GM21619 (cell line): ENCODE data around the gene SDK1.

ENCODE experiments used
- ATAC-seq: cut with Tn5 transposase; IDR thresholded peaks from one replicate; pipeline ENCODE4 v1.9.1; 2021; ENCODE audit not compliant: unreplicated experiment

The SDK1 gene

DNA sequence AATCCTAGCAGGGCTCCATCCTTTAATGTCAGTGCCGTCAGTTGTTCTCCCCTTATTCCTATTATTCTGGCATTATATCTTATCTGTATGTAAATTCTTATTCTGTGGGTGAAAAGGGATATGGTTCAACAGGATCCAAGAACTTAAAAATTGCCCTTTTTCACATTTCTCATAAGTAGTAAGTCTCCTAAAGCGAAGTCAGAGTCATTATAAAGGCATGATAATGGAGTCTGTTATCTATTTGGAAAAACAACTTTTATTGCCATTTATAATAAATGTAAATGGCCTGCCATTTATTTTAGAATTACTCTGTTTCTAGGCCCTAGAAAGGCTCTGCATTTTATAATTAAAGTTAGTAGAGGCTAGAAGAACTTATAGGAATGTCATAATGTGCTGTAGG lies 31.3 kb downstream of the SDK1 start:
- ATAC-seq: no peak

DNA sequence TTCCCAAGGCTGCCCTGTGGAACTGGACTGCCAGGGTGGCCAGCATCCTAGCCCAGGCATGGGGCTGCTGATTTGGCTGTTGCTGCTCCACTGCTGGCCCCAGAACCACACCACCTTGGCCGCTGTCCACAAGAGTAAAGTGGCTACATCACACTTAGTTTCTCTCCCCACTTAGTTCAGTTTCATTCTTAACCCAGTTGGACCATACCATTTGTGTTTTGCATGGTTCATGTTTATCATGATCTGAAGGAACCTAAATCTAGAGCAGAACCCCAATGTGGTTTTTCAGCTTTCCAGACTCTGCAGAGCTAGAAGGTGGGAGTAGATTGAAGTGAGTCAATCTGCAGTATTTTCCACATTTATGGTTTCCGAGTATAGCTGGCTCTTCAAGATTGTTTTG lies 32.8 kb downstream of the SDK1 start:
- no peak for ATAC-seq

DNA sequence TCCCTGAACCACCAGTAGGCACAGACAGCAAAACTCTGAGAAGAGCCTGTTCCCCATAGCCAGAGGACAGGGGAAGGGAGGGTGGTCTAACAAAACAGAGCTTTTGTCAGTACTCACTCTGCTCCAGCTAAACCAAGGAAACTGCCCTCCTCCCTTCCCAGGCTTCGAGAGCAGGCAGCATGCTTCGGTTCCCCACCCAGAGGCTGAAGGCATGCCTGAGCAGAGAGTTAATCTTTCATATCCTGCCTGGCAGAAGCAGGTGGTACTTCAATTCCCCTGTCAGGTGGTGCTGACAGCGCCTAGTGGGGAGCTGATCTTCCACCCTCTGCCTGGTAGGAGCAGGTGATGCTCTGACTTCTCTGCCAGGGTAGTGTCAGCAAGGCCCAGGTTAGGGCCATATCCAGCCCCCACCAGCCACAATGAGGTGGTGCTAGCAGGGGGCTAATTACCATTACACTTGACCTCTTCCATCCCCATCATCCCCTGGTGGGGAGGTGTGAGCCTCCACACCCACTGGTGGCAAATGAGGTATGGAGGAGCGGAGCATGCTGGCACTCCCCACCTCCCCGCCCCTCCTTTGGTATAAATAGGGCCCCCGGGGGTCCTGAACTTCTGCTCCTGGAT lies 35.1 kb downstream of the SDK1 start:
- no peak for ATAC-seq

DNA sequence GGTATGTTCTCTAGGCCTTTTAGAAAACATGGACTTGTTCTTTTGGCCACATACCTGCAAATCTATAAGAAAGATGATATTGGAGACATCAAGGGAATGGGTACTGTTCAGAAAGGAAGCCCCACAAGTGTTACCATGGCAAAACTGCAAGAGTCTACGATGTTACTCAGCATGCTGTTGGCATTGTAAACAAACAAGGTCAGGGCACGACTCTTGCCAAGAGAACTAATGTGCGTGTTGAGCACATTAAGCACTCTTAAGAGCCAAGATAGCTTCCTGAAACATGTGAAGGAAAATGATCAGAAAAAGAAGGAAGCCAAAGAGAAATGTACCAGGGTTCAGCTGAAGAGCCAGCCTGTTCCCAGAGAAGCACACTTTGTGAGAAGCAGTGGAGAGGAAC lies 37.1 kb downstream of the SDK1 start:
- ATAC-seq: no peak

DNA sequence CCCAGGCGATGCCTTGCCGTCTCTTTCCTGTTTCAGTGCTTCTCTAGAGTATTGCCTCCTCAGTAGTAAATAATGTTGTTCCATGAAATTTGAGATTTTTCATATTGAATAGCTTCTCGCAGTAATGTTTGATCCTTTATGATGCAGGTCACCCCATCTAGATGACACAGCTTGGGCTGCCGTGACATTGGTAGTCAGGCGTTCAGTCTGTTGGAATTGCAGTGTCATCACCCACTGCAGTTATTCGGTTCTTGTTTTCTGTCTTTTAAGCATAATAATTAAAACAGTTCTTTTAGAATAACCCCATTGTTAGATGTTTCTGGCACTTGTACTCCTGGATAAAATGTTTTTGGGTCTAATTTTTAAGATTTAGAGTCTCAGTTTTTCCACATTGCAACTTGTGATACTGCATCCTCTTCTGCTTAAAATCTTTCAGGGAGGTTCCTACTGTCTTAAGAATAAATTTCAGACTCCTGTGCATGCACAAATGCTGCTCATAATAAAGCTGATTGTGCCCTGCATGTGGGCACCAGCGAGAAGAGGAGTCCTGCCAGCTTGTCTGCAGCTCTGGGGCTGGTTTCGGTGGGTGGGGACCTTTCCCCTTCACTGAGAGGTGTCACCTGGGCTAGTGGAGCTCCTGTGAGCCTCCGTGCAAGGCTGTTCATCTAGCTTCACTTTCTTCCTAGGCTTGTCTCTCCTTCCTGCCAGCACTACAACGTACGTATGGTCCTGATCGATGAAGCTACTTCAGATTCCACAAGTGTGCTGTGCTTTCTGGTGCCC lies 44.8 kb downstream of the SDK1 start:
- ATAC-seq: no peak

DNA sequence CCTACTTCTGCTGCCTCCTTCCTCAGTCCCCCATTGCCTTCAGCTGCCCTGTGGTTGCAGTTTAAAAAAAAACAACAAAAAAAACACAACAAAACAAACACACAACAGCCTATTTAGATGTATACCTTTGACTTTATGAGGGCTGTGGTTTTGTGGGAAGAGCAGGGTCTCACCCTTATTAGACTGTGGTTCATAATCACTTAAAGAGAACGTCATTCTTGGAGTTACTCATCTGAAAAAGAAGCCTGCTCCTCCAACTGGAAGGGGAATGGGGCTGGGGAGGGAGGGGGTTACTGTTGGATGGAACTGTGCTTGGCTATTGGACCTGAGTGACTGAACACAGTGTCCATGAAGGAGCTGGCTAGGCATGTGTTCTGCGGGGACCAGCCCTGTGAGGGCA lies 48.1 kb downstream of the SDK1 start:
- ATAC-seq: no peak

DNA sequence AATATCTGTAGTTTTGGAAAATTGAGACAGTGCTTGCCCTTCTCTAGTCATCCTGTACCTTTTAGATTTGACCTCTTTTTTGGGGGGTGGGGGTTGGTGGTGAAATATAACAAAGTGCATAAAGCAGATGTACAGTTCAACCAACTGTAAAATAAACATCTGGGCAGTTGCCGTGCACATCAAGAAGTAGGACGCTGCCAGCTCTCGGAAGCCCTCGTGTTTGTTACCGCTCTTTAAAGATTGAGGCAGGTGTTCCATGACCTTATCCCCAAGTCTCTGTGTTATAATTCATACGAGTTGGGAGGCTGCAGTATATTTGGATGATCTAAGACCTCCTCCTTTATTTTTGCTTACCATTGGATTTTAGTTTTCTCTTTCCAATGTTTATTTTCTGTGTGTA lies 55.1 kb downstream of the SDK1 start:
- ATAC-seq: no peak

DNA sequence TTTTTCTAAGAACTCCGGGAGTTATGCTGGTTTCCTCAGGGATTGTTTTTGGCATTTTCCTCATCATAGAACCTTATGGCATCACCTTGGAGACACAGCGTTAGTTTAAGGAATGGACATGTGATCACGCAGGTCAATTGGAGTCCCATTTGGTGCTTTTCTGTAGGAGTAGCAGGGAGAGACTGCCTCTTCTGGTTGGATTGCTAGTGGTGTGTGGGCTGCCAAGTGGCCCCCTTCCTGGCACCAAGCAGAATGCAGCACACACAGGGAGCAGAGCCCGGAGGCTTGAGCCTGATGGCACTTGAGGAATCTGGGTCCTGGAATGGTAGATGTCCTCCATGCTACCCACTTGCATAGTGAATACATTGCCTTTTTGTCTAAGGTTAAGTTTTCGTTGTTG lies 57.9 kb downstream of the SDK1 start:
- ATAC-seq: no peak

DNA sequence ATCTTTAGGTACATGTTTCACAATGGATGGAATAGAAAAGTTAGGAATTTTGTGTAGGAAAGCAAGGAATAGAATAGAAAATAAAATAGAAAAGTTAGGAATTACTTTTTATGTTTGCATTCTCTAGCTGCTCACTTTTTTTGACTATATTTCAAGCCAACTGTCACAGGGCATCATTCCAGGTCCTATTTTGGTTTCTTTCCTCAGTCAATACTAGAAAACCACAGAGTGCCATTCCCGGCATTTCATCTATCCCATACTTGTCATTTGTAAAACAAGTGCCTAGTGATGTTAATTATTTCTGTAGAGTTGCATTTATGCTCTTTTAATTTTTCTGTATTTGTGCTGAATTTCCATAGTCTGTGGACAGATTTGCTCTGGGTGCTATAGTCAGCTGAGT lies 66.2 kb downstream of the SDK1 start:
- no peak for ATAC-seq

DNA sequence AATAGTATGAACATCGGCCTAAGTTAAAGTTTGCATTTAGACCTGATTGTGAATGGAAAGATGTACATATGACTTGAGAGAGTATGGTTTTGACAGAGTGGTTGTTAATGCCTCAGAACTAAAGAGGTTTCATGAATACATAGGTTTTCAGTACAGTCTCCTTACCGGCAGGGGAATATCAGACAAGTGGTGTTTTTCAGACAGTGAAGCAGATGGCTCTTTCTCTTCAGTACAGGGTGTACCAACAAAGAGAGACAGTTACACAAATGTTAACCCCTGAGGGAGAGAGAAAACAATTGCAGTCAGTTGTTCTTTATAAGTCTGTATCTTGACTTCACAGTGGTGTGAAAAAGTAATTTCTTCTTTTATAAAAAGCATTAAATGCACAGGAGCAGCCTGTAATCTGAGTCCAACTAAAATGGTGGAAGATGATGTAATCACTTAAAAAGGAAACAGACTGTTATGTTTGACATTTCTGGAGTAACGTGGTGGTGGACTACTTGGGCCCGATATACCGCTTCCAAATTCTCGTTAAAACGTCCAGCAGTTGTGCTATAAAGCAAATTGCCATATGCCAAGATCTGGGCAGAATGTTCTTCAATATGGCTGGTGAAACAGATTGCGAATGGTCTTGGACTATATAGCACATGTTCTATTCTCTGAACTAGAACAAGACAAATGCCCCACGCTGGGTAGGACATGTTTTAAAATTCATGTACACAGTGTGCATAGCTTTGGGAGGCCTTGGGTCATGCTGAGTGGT lies 69.2 kb downstream of the SDK1 start:
- ATAC-seq: no peak

DNA sequence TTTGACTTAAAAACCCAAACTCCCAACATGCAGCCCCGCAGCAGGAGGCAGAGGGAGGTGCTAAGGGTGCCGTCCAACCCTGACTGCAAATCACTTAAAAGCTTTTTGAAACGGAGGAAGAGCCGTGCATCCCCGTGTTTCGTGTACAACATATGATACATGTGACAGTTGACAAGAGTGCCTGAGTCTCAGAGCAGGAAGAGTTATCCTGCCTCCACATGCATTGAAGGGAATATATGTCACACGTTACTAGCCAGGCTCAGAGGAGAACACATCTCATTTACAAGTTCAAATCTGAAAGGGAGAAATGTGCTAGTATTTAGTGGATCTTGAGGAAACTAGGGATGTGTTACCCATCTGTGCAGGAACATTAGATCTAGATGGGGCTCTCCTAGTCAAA lies 69.9 kb downstream of the SDK1 start:
- ATAC-seq: no peak

DNA sequence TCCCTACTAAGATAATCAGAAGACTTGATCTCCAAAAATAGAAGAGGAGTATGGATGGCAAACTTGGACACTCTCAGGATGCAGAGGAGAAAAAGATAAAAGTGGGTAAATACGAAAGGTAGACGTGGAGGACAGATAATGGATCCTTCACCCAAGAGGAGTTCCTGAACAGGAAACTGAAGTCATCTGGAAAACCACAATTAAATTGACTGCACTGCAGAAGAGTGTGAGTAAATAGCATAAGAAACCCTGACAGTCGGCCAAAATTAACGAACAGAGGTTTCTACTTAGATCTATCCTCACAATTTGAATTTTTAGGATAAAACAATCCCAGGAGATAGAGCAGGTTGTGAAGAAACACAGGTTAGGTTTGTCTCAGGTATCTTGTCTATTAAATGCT lies 70.5 kb downstream of the SDK1 start:
- ATAC-seq: no peak

DNA sequence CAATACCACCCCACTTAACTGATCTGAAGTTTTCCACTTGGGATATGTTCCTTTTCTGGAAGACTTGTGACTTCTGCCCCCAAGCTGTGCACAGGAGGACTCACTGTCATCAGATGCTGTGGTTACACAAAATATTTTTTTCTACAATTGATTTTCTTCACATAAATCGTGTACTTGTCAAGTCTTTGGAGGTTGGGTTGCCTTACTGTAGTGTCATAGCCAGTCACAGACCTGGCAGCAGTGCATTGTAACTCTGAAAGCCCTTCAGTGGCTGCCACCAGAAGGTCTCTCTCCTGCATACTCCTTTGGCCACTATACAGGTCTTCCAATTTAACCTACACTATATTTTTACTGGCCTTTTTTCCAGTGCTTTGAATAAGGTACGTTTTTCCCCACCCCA lies 73.2 kb downstream of the SDK1 start:
- no peak for ATAC-seq

DNA sequence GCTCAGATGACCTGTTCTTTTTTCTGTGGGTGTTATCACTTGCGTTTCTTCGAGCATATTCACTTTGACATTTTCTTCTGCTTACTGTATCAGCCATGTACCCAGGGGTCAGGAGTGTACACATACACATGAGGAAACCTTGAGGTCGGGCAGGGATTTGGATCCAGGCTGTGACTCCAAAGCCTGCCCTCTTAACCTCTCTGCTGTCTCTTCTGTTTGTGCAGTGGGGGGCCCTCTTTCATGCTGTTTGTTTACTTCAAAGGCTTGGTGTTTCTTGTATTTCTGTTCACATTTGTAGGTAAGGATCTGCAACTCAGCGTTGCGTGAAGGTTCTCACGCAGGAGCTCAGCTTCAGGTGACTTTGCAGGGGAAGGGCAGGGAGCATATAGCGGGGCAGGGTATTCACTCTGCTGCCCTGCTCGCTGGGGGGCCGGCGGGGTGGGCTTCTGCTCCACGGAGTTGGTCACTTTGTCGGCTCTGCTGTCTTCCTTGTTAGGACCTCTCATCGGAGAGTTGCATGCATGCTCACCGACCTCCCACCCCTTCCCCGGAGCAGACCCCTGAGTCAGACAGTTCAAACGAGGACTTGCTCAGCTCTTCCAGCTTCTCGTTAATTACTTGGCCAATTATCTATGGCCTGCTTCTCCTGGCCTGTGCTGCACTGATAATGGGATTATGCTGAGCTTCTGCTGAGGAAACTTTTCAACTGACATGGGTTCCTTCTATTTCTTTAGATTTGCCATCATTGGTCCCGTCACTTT lies 77.5 kb downstream of the SDK1 start:
- ATAC-seq: no peak

DNA sequence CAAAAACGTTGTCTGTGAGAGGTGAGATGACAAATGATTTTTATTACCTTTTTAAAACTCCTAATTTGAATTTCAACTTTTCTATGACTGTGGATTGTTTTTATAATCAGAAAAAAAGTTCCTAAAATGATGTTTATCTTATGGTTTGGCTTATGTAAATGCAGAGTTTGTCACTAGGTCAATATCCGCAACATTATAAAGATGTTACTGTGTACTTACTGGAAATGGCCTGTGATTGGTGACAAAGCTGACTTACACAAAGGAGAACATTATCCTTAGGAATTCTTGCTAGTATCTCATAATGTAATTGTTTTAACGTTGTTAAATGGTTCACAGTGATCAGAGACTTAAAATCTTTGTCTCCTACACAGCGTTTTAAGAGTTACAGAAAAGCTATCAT lies 79.0 kb downstream of the SDK1 start:
- no peak for ATAC-seq

DNA sequence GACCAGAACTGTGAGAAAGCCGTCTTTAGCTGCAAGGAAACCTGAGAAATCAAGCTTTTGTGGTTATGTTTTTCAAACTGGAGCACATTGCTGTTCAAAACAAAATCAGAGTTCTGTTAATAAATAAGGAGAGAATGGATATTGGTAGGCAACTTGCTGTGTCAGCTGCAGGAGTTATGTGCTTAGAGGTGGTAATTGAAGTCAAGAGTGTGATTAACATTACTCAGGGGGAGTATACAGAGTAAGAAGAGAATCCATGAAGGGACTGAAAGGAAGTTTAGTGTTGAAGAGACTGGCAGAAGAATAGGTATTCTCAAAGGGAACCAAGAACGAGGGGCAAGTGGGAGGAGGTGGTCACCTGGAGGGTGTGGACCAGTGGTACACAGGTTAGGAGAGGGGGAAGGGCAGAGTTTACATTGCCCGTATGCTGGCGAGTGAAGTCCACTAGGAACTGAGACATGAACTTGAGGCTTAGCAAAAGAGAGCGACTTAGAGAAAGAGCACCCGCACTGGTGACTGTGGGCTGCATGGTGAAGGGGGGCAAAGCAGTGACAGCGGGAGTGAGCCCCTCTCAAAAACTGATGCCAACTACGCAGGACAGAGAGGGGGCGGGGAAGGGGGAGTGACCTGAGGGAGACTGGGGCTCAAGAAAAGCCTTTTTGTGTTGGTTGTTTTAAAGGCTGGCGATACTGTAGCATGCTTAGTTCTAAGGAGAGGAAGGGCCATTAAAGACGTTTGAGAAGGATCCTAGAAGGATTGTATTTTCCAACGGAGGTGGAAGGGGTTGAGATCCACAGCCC lies 80.0 kb downstream of the SDK1 start:
- ATAC-seq: no peak

DNA sequence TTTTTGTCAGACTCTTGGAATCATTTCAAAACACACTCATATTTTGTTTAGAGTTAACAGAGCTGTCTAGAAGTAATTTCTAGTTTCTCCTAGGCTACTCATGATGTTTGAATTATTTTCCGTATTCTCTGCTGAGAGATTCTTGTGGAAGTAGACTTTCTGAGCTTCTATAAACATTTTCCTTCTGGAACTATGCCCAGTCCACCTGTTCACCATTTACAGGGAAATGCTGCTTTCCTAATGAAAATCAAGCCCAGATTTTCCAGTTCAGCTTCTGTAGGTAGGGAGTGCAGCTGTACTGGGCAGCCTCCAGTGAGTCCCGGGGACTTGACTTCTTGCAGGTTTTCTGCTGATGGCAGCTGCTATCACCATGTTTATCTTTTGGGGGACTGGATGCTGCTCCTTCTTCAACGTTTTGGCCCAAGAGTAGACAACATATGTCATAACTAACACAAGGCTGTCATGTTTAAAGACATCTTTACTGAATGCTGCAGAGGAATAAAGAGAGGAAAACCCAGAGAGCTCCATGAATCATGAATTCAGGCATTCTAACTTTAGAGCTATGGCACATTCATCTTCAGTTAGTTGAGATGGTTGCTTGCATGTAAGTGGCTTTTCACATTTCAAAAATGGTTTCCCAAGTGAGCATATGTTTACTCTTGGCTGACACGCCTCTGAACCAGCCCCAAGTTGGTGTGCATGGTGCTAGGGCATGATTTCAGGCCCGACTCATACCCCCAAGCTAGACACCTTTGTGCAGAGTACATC lies 85.6 kb downstream of the SDK1 start:
- ATAC-seq: no peak

DNA sequence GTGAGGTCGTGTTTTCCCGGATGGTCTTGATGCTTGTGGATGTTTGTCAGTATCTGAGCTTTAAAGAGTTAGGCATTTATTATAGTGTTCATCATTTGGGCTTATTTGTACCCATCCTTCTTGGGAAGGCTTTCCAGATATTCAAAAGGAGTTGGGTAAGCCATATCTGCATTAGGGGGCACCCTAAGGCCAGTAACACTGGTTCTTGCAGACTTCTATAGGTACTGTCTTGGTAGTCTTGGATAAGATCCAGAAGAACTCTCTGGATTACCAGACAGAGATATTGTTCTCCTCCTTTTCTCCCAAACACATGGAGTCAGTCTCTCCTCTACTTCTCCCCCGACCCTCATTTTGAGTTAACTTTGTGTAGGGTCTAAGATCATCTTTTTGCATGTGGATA lies 92.8 kb downstream of the SDK1 start:
- no peak for ATAC-seq

DNA sequence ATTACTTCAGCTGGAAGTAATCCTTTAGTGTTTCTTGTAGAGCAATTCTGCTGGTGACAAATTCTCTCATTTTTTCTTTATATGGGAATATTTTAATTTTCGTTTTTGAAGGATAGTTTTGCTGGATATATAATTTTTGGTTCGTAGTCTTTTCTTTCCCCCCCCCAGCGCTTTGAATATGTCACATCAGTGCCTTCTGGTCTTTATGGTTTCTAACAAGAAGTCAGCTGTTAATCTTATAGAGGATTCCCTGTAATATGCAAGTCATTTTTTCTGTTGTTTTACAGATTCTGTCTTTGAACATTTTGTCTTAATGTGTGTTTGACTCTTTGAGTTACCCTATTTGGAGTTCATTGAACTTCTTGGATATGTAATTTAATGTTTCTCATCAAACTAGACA lies 96.3 kb downstream of the SDK1 start:
- no peak for ATAC-seq

DNA sequence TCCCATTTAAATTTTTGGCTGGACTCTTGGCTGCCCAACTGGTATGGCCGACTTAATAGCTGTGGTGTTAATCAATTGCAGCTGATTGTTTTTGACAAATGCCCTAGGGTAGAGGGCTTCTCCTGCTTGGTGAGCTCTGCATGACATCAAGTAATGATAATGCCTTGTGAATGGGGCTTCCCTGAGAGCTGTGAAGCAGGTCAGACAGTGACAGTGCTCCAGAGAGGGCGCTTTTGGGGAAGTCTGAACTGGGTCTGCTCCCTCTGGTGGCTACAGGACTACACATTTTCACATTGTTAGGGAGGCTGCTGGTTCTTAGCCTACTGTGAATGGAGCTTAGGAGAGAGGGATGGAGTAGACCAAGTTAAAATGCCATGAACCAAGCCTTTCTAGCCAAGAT lies 98.8 kb downstream of the SDK1 start:
- no peak for ATAC-seq
